Gastroesophageal sphincter (tissue), 4 donors: ENCODE measurements around the gene NFASC. TPM values are rescaled to one million over a fixed set of nuclear protein-coding genes. Genes with fewer than 3 reads are reported as not detected.

Experiments
- ATAC-seq: fragments of 150-250 bp; one replicate; pipeline ENCODE4 v1.9.1; 2016; ENCODE audit warnings: mild to moderate bottlenecking, moderate library complexity
- H3K27ac ChIP-seq, 4 donors: fragments of 200-600 bp; sonication (generic) in 3 of 4; 1 replicate in 3 of 4; 2 replicates in 1 of 4; pipeline ENCODE4 v1.5.1; 2016 to 2019
- H3K27me3 ChIP-seq: fragments of 200-600 bp; sonication (generic); one replicate; pipeline ENCODE4 v1.5.1; 2019
- H3K36me3 ChIP-seq, 2 donors: fragments of 200-600 bp; sonication (generic); one replicate each; pipeline ENCODE4 v1.5.1; 2019; ENCODE audit warnings: control low read depth in 1 of 2
- H3K4me1 ChIP-seq, 3 donors: fragments of 200-600 bp; sonication (generic); 1 replicate in 2 of 3; 2 replicates in 1 of 3; pipeline ENCODE4 v1.5.1; 2016 to 2019; ENCODE audit warnings: control low read depth in 2 of 3
- H3K4me3 ChIP-seq, 2 donors: fragments of 200-600 bp; sonication (generic); one replicate each; pipeline ENCODE4 v1.5.1; 2019; ENCODE audit warnings: mild to moderate bottlenecking in 1 of 2, moderate library complexity in 1 of 2
- H3K9me3 ChIP-seq, 3 donors: fragments of 200-600 bp; sonication (generic); one replicate each; pipeline ENCODE4 v1.5.1; 2017 to 2019; ENCODE audit warnings: control low read depth in 2 of 3
- EP300 ChIP-seq: sonication (generic); formaldehyde crosslinking; IDR thresholded peaks from one replicate; pipeline ENCODE4 v1.6.1; 2017; ENCODE audit warnings: antibody characterized with exemption, mild to moderate bottlenecking
- POLR2A ChIP-seq, 2 donors: fragments of 450-650 bp; IDR thresholded peaks; one replicate each; pipeline ENCODE4 v1.6.1; 2017; ENCODE audit warnings: antibody characterized with exemption in 2 of 2, mild to moderate bottlenecking in 2 of 2, moderate library complexity in 1 of 2
- POLR2AphosphoS5 ChIP-seq: sonication (generic); formaldehyde crosslinking; IDR thresholded peaks from one replicate; pipeline ENCODE4 v1.6.1; 2017; ENCODE audit warnings: antibody characterized with exemption
- WGBS, 2 donors: methylation state at CpG; one replicate each; pipeline ENCODE4 v1.1.5; 2018; ENCODE audit warnings: low coverage in 1 of 2; 5-methylcytosine and 5-hydroxymethylcytosine counted together
- total RNA-seq, 4 donors: library from RNA; depleted of rRNA; stranded (reverse); fragments of >200 nt; gene quantifications; one replicate each; pipeline ENCODE4 v1.1.0, GENCODE V29; 2016
- TF ChIP-seq, protein P1 (sequence below), 4 experiments: fragments of 200-600 bp in 2 of 4; fragments of 450-650 bp in 2 of 4; sonication (generic) in 1 of 4; IDR thresholded peaks; one replicate each; pipeline ENCODE4 v1.5.1; 2017 to 2019; ENCODE audit warnings: antibody characterized with exemption in 4 of 4, mild to moderate bottlenecking in 2 of 4, moderate library complexity in 2 of 4

NFASC gene
- total RNA-seq, 4 donors from 2014 or later: 39.0 to 121 (median 54.5) TPM

DNA sequence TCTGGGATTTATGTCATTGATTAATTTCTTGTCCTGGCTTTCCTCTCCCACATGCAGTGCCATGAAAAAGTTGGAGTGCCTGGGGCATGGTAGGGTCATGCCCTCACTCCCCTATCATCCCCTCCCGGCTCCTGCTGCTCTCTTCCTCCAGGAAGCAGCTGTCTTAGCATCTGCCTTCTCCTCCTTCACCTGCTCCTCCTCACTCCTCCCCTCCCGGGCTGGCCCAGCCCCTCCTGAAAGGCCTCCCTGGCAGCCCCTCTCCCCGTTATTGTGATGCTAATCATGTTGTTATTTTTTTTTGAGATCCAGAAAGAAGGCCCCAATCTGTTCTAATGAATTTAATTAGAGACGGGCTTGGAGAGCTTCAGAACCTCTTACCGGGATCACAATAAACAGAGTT, 36.3 kb upstream of the NFASC start:
- no peak for TF ChIP-seq POLR2AphosphoS5
- TF ChIP-seq, protein P1, sequence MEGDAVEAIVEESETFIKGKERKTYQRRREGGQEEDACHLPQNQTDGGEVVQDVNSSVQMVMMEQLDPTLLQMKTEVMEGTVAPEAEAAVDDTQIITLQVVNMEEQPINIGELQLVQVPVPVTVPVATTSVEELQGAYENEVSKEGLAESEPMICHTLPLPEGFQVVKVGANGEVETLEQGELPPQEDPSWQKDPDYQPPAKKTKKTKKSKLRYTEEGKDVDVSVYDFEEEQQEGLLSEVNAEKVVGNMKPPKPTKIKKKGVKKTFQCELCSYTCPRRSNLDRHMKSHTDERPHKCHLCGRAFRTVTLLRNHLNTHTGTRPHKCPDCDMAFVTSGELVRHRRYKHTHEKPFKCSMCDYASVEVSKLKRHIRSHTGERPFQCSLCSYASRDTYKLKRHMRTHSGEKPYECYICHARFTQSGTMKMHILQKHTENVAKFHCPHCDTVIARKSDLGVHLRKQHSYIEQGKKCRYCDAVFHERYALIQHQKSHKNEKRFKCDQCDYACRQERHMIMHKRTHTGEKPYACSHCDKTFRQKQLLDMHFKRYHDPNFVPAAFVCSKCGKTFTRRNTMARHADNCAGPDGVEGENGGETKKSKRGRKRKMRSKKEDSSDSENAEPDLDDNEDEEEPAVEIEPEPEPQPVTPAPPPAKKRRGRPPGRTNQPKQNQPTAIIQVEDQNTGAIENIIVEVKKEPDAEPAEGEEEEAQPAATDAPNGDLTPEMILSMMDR (IDR thresholded peaks at IDR 0.05): no peak
- TF ChIP-seq POLR2A (IDR thresholded peaks at IDR 0.05): no peak
- no peak for TF ChIP-seq EP300
- H3K4me3 ChIP-seq: no peak overlapping the region
- no peaks in the 10 kb centered on the region for H3K9me3 ChIP-seq
- 31% methylated on average over 4 of the region's 5 CpGs; no CpG with 5 or more reads in 1 of the 2 donors for WGBS, 2 donors
- no peak overlapping the region for H3K27ac ChIP-seq
- peaks cover 0 to 18% of the 10 kb centered on the region in 2 donors for H3K36me3 ChIP-seq
- H3K27me3 ChIP-seq: no peaks in the 10 kb centered on the region
- H3K4me1 ChIP-seq: peaks cover 0 to 68% (median 14%) of the 10 kb centered on the region in 3 donors
- no peak for ATAC-seq

DNA sequence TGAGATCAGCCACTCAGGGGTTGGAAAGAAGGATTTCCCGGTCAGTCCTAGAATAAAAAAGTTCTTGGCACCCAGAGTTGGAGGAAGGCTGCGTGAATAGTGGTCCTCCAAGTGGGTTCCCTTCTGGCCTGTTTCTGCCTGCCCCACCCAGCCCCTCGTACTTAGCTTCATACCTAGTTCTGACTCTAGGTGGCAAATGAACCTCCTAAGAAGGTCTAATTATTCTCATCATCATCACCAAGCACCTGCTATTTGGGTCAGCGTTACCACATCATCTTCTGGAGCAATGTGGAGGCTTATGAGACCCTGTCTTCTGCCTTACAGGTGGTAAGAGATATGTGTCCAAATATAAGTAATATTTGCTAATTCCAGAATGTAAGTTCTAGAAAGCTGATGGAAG, 35.9 kb upstream of the NFASC start:
- Histone ChIP-seq H3K36me3 (peaks cover 0 to 18% of the 10 kb centered on the region in 2 donors), H3K9me3 (no peaks in the 10 kb centered on the region), H3K4me3 (no peak overlapping the region), H3K27ac (no peak overlapping the region), H3K27me3 (no peaks in the 10 kb centered on the region), H3K4me1 (peaks cover 0 to 64% (median 10%) of the 10 kb centered on the region in 3 donors)
- ATAC-seq: no peak
- TF ChIP-seq POLR2A (IDR thresholded peaks at IDR 0.05) (no peak), EP300 (no peak), POLR2AphosphoS5 (no peak)
- TF ChIP-seq, protein P1 (IDR thresholded peaks at IDR 0.05): no peak
- WGBS, 2 donors: 57 to 64% methylated on average over 4 of the region's 4 CpGs

DNA sequence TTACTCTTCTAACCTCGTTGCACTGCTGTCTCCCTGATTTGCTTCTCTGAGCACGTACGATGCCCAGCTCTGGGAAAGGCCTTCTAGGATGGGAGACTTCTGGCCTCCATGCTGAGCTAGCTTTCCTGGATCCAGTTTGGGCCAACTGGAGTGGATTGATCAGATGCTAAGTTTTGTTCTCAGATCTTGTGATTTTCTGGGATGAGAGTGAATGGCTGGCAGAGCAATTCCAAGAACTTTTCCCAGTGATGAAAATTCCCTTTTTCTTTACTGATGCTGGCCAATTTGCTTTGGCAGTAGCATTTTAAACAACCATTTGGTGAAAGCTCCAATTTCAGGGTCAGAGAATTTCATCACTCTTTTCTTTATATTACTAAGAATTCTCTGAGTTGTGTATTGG, 34.9 kb upstream of the NFASC start:
- WGBS, 2 donors: 78 to 89% methylated on average over 3 of the region's 3 CpGs
- Histone ChIP-seq H3K4me3 (no peak overlapping the region), H3K4me1 (peaks cover 0 to 54% (median 8%) of the 10 kb centered on the region in 3 donors), H3K36me3 (peaks cover 0 to 18% of the 10 kb centered on the region in 2 donors), H3K9me3 (no peaks in the 10 kb centered on the region), H3K27me3 (no peaks in the 10 kb centered on the region), H3K27ac (no peak overlapping the region)
- ATAC-seq: no peak
- TF ChIP-seq EP300: no peak
- TF ChIP-seq POLR2A (IDR thresholded peaks at IDR 0.05): no peak
- no peak for TF ChIP-seq POLR2AphosphoS5

DNA sequence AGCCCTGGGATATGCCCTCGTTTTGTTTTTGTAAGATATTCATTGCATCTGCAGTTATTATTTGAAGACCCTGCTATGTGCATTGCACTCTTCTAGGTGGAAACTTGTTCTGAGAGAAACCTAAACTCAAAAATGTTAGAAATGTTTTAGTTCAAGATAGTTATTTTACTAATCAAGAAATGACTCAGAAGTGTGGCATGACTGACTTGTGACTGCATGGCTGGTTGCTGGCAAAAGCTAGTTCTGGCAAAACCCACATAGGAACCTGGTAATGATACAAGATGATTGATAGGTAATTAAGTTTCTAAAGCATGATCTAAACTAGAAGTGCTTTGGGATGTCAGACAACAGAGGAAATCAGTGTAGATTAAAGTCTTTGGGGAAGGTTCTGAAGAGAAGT, 33.8 kb upstream of the NFASC start:
- peaks cover 0 to 46% (median 3%) of the 10 kb centered on the region in 3 donors for H3K4me1 ChIP-seq
- WGBS, 2 donors: 75 to 100% methylated on average over 1 of the region's 1 CpG

DNA sequence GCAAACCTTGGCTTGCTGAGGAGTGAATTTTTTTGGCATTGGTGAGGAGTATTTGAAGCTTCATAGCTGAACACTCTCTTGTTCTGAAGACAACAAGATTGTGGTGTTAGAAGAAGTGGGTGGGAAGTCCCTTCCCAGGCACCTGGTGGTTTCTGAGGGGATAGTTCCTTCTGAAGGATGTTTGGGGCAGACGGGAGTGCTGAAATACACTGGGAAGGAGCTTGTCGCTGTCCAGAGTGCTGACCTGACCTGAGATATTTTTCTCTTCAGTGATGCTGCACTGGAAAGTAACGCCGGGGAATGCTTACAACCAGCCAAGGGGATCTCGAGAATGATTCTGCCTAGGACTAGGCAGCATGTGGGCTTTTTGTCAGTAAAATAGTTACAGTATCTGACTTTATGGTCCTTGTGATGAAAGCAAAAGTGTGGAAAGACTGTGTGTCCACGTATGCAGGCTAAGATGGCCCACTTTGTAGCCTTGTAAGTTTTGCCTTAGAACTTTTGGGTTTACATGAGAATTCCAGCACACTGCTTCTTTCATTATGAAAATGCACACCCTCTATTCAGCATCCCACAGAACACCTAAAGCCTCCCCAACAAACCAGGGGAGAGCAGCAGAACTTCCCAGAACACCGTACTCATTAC, 33.1 kb upstream of the NFASC start:
- H3K27ac ChIP-seq: no peak overlapping the region
- H3K27me3 ChIP-seq: no peaks in the 10 kb centered on the region
- ATAC-seq: no peak
- 28 to 38% methylated on average over 3 to 7 of the region's 7 CpGs for WGBS, 2 donors
- no peak overlapping the region for H3K4me3 ChIP-seq
- no peak for TF ChIP-seq EP300
- H3K9me3 ChIP-seq: no peaks in the 10 kb centered on the region
- H3K36me3 ChIP-seq: peaks cover 0 to 18% of the 10 kb centered on the region in 2 donors
- H3K4me1 ChIP-seq: peaks cover 0 to 46% (median 8%) of the 10 kb centered on the region in 3 donors

More for the DNA sequence above, 33.8 kb upstream of the NFASC start:
- Histone ChIP-seq H3K27ac (no peak overlapping the region), H3K4me3 (no peak overlapping the region), H3K27me3 (no peaks in the 10 kb centered on the region), H3K9me3 (no peaks in the 10 kb centered on the region), H3K36me3 (peaks cover 0 to 18% of the 10 kb centered on the region in 2 donors)
- TF ChIP-seq, protein P1 (IDR thresholded peaks at IDR 0.05): no peak
- TF ChIP-seq POLR2A (IDR thresholded peaks at IDR 0.05): no peak
- TF ChIP-seq EP300: no peak
- no peak for TF ChIP-seq POLR2AphosphoS5
- ATAC-seq: no peak

DNA sequence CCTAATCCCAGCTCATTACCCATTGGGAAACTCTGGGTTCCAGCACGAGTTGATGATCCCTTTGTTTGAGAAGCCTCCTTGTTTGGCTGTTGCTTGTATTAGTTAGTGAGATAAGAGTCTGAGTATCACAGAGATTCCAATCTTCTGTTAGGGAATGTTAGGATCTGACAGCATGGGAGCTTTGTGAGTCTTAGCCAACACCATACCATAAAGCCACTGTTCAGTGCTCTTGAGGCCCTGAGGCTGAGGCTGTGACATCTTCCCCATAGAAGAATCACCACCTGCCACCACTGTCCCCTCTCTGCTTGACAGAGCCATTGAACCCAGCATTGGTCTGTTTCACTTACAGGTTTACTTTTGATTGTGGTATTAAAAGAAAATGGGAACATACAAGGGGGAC, 29.3 kb upstream of the NFASC start:
- TF ChIP-seq, protein P1 (IDR thresholded peaks at IDR 0.05): no peak
- TF ChIP-seq EP300 (no peak), POLR2AphosphoS5 (no peak), POLR2A (IDR thresholded peaks at IDR 0.05) (no peak)

More for the DNA sequence above, 29.3 kb upstream of the NFASC start:
- no peak for ATAC-seq
- no peak overlapping the region for H3K27ac ChIP-seq
- H3K4me3 ChIP-seq: no peak overlapping the region
- H3K9me3 ChIP-seq: no peaks in the 10 kb centered on the region
- WGBS, 2 donors: 38 to 83% methylated on average over 1 of the region's 1 CpG
- no peaks in the 10 kb centered on the region for H3K27me3 ChIP-seq
- H3K4me1 ChIP-seq: peaks cover 0 to 38% (median 11%) of the 10 kb centered on the region in 3 donors
- peaks cover 0 to 4% of the 10 kb centered on the region in 2 donors for H3K36me3 ChIP-seq
